GM21576 (cell line): ENCODE data around the gene SPATS2L.

Source experiments
- ATAC-seq: cut with Tn5 transposase; IDR thresholded peaks from one replicate; pipeline ENCODE4 v1.9.1; 2021; ENCODE audit warnings: mild to moderate bottlenecking, moderate library complexity; ENCODE audit not compliant: unreplicated experiment

SPATS2L gene

DNA sequence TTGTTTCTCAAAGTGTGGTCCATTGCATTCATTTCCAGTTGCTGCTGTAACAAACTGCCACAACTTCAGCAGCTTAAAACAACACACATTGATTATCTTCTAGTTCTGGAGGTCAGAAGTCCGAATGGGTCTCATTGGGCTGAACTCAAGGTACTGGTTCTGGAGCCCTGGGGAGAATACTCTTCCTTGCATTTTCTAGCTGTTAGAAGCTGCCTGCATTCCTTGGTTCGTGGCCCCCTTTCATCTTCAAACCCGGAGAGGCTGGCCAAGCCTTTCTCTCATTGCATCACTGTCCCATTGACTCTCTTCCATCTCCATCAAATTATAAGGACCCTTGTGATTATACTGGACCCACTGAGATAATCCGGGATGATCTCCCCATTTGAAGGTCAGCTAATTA lies 98.1 kb downstream of the SPATS2L start:
- no peak for ATAC-seq

- ATAC-seq, result peak; percentile 42
These were observed 99.3 kb downstream of the SPATS2L start for GRCh38 chr2:200405599-200406298.

- ATAC-seq, result peak; percentile 52
These were observed 99.9 kb downstream of the SPATS2L start for GRCh38 chr2:200406379-200406778.

- no peak for ATAC-seq
These were observed 102.2 kb downstream of the SPATS2L start for GRCh38 chr2:200408428-200409316.

DNA sequence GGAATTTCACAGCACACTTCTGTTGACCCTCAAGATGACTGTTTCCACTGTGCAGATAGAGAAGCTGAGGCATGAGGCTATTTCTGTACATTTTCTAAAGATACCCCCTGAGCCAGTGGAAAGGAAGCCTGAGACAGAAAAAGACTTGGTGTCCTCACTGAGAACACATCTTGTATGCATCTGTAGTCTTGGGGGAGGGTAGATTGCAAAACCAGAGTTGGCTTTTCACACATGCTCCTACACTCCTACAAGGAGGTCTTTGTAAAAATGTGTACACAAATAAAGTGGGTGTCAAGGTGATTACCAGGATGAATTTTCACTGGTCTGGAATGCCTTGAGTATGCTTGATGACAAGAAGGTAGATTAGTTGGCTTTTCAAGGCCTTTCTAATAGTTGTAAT lies 105.3 kb downstream of the SPATS2L start:
- no peak for ATAC-seq

- ATAC-seq, result no peak
These were observed 107.9 kb downstream of the SPATS2L start for GRCh38 chr2:200414367-200414766.

DNA sequence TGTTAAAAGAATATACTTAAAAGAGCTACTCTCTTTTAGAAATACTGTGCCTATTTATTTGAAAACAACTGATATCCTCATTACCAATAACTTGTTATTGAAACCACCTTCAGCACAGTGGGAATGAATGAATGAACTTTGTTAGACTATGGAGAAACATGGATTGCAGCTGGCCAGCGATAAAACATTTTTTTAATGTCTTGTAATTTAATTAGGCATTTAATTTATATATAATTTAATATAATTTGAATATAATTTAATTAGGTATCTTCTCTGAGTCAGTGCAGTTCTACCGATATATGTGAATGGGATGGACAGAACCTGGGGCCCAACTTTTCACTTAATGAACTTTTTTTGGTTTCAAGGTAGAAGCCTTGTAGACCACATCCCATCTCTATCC lies 109.0 kb downstream of the SPATS2L start:
- ATAC-seq, result no peak

DNA sequence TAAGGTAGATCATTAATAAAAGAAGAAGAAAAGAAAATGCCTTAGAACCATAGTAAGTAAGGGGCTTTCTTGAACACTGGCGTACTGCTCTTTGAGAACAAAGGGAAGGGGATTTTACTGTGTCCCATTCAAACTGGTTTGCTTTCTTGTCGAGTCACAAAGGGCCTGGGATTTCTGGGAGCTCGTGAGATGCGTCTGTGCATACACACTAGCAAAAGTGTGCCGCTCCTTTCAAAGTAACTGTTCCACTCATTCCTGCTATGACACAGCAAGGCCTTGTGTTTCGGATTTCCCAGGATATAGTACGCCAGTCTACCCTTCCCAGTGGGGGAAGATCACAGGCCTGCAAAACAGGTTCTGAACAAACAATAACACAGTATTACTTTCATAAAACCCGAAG lies 110.4 kb downstream of the SPATS2L start:
- no peak for ATAC-seq

DNA sequence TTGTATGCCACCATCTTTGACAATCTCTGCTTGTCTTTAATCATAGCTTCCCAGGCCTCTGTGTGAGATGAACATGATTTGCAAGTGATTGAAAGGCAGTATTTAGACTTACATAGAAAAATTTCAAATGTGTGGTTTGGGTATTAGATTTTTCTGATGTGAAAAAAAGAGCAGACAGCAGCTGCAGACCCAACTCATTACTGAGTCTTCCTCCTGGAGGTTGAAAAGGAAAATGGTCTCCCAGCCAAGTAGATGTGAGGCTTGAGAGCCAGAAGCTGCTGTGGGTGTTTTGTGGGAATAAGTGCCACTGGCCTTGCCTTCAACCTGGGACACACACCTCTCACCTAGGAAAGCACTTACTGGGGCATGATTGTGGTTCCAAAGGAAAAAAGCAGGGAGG lies 110.9 kb downstream of the SPATS2L start:
- ATAC-seq, result no peak

GRCh38 chr2:200418399-200418798 lies 111.9 kb downstream of the SPATS2L start:
- no peak for ATAC-seq

GRCh38 chr2:200419325-200419724 lies 112.8 kb downstream of the SPATS2L start:
- ATAC-seq, result no peak

DNA sequence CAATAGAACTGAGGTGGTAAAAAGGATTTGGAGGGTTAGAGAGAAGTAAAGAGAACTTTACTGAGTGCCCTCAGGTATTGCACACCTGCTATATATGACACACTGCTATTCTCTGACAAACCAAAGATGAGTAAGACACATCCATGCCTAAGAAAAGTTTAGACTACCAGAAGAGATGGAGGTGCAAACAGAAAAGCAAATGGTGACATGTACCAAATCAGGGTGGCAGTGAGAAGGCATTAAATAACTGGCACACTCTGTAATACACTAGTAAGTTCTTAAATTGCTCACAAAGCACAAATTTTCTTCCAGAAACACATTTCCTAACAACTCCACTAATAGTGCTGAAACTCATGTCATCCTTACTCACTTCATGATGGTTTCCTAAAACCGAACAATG lies 114.8 kb downstream of the SPATS2L start:
- no peak for ATAC-seq

- no peak for ATAC-seq
These were observed 115.6 kb downstream of the SPATS2L start for GRCh38 chr2:200422071-200422470.

GRCh38 chr2:200422532-200423261 lies 116.2 kb downstream of the SPATS2L start:
- no peak for ATAC-seq

GRCh38 chr2:200423541-200423940 lies 117.0 kb downstream of the SPATS2L start:
- ATAC-seq, result no peak

DNA sequence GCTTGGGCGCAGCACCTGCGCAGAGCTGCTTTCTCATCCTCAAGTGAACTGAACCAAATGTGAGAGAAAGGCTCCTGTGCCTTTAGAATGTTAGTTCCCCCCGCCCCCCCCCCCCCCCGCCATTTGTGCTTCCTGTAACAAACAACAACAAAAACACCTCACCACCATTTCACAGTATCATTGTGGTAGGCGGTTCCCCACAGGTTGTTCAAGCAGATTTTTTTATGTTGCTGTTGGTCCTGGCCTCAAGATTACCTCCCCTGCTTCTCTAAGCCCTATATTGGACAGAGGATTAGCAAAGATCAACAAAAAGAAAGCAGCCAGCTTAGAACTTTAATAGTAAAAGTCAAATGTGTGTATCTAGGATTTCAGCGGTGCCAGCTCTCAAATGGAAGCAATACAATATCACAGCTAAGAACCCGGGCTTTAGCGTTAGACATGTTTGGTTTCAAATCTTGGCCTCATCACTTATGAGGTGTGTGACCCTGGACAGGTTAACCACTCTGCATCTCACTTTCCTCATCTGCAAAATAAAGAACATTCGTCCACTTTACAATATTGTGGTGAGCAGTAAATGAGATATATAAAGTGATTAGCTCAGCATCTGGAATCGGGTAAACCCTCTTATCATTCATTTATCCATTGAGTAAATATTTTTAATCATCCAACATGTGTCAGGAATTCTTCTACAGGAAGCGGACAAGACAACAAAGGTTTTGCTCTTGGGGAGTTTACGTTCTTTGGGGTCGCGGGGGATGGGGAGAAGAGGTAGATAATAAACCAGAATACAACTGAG lies 118.7 kb downstream of the SPATS2L start:
- ATAC-seq, result no peak

- ATAC-seq, result no peak
These were observed 120.3 kb downstream of the SPATS2L start for GRCh38 chr2:200426754-200427153.

DNA sequence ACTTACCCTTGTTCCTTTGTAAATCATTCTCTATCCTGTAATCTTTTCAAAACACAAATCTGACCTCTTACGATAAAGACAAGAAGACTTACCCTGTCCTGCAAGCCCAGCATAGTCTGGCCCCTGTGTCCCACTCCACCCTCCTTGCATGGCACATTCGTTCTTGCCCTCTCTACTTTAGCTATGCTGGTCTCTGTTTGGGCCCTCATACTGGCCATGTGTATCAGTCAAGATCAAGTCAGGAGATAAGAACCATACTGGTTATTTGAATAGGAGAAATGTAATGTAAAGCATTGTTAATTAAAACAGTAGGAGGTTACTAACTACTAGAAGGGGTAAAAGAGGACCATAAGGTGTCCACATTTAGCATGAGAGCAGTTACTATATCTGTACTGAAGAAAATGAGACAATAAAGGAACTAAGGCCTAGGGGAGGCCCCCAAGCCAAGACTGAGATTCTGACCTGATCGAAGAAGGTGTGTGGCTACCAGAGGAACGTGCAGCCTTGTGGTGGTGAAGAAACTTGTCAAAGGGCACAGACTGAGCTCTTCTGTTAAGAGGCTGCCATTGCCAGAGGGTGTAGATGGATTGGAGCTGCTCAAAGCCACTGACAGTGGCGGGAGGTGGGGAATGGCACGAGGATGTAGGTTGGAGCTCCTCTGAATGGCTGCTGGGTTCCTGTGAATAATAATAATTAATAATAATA lies 122.6 kb downstream of the SPATS2L start:
- ATAC-seq, result peak; percentile 83

DNA sequence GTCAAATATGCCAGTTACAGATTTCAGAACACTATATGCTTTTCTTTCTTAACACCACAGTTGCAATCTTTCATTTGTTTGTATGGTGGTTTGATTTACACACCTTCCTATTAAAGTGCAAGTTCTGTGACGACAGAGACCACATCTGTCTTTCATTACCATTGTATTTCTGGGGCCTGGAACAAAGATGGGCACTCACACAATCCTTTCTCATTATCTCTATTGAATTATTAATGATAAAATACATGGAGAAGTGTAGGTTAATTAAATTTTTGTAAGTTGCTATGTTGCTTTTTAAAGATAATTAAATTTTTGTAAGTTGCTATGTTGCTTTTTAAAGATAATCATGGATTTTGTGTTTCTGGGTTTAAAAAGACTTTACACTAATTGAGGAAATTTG lies 123.5 kb downstream of the SPATS2L start:
- no peak for ATAC-seq
